GM19467 (cell line): ENCODE results near the gene POLR2I.
A peak's percentile ranks its signal among the peaks of the same experiment; 100 is the strongest.
"Not testable (repeated sequence)": the region's sequence is repeated elsewhere in the genome, so short reads cannot be mapped to it uniquely, and the experiment has no call there.

Experiments used
- ATAC-seq: cut with Tn5 transposase; IDR thresholded peaks from one replicate; pipeline ENCODE4 v1.9.1; 2021; ENCODE audit warnings: mild to moderate bottlenecking, moderate library complexity; ENCODE audit not compliant: unreplicated experiment

Gene POLR2I

DNA sequence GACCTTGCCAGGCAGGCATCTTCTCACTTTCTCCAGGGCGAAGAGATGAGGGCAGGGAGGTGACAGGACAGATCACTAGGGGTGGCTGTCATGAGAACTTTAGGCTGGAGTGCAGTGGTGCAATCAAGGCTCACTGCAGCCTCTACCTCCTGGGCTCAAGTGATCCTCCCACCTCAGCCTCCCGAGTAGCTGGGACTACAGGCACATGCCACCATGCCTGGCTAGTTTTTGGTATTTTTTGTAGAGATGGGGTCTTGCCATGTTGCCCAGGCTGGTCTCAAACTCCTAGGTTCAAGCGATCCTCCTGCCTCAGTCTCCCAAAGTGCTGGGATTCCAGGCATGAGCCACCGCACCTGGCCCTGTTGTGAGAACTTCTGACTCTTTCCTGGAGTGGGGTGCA is 20.2 kb upstream of the POLR2I start:
- not testable (repeated sequence) for ATAC-seq

DNA sequence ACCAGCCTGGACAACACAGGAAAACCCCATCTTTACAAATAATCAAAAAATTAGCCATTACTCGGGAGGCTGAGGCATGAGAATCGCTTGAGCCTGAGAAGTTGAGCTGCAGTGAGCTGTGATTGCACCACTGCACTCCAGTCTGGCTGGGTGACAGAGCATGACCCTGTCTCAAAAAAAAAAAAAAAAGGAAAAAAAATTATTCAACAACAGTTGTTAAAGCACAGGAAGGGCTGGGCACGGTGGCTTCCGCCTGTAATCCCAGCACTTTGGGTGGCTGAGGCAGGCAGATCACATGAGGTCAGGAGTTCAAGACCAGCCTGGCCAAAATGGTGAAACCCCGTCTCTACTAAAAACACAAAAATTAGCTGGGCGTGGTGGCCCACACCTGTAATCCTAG is 16.5 kb upstream of the POLR2I start:
- not testable (repeated sequence) for ATAC-seq

DNA sequence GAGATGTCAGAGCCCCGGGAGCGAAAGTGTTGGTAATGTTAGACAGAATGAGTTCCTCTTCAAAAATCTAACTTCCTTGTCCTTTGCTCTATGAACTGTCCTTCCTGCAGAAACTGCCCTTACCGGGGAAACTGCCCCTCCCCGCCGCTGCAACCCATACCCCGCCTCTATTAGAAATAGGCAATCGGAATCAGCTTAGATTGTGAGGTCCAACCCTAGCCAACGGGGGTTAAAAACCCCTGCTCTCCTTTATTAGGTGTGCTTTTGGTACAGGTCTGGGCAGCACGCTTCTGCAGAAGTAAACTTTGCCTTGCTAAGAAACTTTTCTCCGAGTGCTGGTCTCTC is 13.7 kb upstream of the POLR2I start:
- ATAC-seq = no peak

DNA sequence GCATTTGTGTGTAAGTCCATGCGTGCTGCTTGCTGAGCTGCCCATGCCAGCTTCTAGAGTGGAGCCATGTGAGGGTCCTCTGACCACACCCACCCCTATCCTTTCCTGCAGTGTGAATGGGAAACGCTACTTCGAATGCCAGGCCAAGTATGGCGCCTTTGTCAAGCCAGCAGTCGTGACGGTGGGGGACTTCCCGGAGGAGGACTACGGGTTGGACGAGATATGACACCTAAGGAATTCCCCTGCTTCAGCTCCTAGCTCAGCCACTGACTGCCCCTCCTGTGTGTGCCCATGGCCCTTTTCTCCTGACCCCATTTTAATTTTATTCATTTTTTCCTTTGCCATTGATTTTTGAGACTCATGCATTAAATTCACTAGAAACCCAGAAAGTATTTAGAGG is 10.9 kb upstream of the POLR2I start:
- no peak for ATAC-seq

DNA sequence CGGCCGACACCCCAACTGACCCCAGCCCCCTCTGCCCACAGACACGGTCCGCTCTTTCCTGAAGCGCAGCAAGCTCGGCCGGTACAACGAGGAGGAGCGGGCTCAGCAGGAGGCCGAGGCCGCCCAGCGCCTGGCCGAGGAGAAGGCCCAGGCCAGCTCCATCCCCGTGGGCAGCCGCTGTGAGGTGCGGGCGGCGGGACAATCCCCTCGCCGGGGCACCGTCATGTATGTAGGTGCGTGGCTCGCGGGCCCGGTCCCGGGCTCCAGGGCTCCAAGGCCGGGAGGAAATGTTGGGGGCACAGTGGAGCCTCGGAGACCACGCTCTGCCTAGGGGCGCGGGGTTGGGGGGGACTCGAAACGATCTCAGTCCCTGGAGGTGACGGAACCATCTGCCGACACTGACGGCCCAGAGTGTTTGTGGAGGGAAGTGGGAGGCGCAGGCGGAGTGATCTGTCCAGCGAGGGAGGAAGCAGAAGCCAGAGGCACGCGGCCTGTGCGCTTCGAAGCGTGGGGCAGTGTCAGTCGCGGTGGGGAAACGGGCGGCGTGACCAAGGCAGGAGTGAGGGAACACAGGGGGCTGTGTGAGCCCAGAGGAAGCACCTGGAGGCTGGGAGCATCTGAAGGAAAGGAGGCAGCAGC is 6.9 kb upstream of the POLR2I start:
- no peak for ATAC-seq

DNA sequence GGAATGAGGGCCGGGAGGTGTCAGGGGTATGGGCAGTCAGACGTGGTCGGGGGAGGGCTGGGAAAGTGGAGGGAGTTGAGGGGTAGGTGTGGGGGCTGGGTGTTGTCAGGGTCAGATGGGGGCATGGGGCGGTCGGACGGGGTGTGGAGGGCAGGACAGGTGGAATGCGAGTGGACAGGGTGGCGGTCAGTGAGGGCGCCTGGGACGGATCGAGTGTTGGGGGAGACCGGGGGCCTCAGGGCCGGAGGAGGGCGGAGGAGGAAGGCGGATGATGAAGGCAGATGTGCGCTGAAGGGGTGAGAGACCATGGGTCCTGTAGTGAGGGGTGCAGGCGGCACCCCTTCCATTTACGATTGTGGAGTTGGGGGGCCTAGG is 6.3 kb upstream of the POLR2I start:
- no peak for ATAC-seq

DNA sequence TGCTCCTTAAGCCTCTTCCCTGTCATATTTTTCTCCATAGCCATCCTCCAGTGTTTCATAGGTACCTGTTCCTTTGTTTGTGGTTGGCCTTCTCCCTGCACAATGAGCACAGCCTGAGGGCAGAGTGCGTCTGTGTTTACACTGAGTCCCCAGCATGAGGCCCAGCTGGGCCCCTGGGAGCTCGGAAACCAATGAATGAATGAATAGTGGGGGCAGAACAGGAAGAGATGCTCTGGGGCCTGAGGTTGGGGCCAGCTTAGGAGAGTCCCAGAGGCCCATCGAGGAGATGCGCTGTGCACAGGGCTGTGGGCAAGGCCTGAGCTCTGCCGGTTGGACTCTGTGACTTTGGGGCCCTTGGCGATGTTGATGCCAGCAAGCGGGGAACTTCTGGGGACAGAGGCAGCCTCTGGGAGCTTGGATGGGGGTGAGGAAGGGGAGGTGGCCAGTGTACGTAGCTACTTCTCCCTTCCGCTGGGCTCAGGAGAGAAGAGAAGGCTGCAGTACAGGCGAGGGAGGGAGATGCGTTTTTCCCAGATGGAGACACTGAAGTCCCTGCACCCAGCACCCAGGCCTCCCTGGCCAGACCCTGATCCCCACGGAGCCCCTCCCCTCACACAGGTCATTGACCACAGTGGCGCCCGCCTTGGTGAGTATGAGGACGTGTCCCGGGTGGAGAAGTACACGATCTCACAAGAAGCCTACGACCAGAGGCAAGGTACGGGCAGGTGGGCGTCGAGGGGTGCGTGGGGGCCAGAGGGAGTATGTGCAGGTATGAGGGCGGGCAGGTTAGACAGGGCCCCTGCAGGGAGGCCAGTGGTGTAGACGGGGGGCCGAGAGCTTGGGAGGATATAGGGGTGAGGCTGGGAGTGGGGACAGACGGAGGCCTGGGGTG is 5.7 kb upstream of the POLR2I start:
- no peak for ATAC-seq

DNA sequence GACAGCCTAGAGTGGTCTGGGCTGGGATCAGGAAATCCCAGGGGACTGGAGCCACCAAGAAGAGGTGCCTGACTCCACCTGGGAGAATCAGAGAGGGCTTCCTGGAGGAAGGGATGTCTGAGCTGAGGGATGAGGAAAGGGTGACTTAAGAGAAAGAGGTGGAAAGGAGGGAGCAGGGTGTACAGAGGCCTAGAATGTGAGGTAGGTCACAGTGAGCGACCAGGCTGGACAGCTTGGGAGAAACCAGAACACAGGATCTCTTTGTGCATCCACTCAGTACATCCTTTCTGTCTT is 1.6 kb upstream of the POLR2I start:
- ATAC-seq = no peak

DNA sequence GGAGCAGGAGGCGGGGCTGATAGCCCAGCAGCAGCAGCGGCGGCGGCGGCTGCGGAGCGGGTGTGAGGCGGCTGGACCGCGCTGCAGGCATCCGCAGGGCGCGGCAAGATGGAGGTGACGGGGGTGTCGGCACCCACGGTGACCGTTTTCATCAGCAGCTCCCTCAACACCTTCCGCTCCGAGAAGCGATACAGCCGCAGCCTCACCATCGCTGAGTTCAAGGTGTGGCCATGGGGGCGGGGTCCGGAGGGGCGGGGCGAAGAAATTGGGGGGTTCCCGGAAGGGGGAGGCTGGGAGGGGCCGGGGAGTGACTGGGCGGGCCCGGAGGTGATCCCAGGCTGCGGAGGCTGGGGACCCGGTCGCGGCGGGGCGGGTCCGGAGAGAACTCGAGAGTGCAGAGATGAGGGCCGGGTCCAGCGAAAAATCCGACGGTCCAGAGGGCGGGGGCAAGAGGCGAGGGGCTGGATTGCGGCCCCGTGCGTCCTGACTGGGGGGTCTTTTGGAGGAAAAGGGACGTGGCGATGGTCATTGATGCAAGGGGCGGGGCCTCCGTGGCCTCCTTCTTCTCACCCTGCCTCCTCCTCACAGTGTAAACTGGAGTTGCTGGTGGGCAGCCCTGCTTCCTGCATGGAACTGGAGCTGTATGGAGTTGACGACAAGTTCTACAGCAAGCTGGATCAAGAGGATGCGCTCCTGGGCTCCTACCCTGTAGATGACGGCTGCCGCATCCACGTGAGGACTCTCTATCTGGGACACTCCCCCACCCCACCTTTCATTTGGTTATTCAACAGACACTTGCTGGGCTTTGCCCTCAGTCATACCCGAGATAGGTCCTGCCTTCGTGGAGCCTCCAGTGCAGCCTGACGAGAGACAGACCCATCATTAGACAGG is 1.0 kb upstream of the POLR2I start, which contains the start of gene TBCB:
Gene TBCB, plus strand, starts transcription at position 16 of the 891 bp plus-strand sequence. Its CDS starts 93 bp downstream, at position 109.
- no peak for ATAC-seq

DNA sequence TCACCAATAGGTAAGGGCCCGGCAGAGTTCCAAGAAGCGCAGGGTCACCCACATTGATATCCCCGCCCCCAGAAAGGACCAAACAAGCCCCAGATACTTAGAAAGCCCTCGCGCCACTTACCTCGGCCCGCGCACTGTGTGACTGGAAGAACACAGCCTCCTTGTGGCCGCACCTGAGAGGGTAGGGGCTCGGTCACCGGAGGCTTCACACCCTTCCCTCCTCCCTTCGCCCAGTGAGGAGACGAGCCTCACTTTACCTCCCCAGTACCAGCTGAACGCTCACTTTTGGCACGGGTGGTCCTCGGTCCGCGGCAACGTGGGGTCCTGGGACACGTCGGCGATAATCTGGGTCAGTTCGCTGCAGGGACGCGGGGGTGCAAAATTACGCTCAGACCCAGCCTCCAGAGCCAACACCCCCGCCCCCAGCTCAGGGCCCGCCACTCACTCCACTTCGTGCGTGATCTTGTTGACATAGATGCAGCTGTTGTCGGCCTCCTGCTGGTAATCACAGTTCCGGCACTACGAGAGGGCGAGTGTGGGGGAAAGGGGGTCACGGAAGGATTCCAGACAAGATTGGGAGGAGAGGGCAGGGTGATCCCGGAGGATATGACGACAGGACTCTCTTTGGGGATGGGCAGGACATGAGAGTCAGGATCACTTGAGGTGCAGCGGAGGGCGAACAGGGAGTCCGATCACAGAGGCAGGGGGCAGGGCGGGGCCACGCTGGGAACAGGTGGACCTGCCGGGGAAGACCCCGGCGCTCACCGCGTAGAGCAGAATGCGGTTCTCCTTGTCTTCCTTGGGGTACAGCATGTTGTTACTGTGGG is 568 bp downstream of the POLR2I start:
- peak; percentile 4 for ATAC-seq

DNA sequence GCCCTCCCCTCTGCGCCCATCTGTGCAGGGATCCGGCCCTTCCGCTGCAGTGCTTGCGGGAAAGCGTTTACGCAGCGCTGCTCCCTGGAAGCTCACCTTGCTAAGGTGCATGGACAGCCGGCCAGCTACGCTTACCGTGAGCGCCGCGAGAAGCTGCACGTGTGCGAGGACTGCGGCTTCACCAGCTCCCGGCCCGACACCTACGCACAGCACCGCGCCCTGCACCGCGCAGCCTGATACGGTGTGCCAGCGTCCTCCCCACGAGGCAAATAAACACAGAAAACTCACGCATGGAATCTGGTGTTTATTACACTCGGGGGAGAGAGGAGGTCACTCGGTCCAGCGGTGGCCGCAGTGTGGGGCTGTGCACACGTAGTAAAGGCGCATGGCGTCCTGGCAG is 1.2 kb downstream of the POLR2I start:
- ATAC-seq = no peak

DNA sequence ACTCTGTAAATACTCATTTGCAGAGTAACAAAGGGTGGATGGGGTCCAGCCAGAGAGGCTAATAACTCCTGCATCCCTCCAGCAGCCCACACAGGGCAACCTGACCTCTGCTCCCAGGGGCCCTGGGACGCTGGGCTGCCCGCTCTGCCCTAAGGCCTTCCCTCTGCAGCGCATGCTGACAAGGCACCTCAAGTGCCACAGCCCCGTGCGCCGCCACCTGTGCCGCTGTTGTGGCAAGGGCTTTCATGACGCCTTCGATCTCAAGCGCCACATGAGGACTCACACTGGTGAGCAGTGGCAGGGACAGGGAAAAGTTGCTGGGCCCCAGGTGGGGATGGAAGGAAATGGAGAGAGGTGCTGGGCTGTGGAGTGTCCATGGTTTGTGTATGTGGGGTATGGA is 2.0 kb downstream of the POLR2I start:
- ATAC-seq = no peak

DNA sequence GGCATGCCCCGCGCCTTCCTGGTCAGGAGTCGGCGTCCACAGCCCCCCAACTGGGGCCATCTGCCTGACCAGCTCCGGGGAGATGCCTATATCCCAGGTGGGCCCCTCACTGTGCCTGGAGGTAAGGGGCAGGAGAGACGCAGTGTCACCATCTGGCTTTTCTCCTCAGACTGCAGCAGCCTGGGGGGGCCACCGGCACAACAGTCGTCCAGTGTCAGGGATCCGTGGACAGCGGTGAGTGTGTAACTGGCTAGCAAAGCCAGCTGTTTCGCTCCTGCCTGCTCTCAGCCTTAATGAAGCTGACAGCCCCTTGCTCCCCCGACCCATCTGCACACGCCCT is 3.5 kb downstream of the POLR2I start:
- no peak for ATAC-seq

DNA sequence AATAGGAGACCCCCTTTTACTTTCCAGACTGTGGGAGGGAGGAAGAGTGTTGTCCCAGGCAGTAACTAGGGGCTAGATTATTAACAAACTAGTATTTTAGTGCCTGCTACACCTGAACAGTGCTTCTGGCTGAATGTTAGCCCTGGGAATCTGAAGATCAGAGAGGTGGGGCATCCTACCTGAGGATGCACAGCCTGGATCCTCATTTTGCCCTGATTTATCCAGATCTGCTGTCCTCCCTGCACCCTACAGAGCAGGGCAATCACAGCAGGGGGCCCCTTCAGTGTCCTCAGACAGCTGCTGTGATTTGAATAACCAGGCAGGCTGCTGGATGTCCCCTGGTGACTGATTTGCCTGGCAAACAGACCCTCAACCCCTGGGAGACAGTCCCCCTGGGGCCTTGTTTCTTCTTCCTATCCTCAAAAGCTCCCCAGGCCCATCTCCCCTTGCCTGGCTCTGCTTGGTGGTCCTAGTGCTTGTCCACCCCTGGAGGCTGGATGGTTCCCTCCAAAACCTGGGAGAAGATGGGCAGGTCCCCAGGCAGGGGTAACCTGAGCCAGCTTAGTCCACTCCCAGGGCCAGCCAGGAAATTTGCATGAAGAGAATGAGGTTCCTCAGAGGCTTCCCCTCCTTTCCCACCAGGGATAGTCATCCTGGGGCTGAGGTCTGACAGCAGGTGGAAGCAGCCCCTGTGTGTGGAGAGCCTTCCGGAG is 4.0 kb downstream of the POLR2I start, which contains the start of gene OVOL3:
Gene OVOL3, plus strand, starts transcription at position 657 of the 713 bp plus-strand sequence. CDS start 60 bp downstream, outside the sequence.
- ATAC-seq = no peak

DNA sequence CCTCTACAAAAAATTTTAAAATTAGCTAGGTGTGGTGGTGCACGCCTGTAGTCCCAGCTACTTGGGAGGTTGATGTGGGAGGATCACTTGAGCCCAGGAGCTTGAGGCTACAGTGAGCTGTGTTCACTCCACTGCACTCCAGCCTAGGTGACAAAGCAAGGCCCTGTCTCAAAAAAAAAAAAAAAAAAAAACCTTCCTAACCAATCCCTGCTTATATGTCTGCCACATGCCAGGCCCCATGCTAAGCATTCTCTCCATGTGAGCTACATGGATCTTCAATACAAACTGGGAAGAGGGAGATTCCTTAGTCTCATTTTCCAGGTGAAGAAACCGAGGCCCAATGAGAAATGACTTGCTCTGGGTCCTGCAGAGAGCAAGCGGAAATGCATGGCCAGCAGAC is 6.0 kb downstream of the POLR2I start:
- no peak for ATAC-seq

DNA sequence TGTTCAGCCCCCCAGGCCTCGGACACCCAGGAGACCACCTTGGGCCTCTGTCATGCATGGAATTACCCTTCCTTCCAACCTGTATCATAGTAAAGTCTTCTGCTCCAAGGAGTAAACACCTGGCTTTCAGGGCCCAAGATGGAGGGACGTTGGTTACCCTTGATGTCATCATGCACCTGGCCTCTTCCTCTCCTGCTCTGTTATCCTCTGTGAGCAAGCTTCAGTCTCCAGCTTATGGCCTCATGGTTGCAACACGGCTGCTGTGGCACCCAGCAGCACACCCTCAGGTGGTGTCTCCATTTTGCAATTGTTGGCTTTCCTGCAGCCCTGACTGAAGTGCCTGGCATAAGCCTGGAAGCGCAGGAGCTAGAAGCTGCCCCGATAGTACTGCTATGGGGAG is 7.7 kb downstream of the POLR2I start:
- ATAC-seq = no peak

DNA sequence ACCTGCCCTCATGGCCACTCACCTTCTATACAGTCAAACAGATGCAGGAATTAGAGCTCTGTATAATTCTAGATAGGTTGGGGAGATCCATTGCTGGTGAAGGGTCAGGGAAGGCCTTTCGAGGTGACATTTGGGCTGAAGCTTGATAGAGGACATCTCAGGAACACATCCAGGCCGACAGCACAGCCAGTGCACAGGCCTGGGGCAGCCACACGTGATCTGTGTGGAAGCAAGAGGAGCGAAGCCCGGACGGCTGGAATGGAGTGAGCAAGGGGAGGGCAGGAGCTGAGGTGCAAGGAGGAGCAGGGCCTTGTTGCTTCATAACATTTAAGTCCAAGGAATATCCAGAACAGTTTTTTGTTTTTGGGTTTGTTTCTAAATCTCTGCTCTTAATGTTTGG is 8.2 kb downstream of the POLR2I start:
- ATAC-seq = no peak

DNA sequence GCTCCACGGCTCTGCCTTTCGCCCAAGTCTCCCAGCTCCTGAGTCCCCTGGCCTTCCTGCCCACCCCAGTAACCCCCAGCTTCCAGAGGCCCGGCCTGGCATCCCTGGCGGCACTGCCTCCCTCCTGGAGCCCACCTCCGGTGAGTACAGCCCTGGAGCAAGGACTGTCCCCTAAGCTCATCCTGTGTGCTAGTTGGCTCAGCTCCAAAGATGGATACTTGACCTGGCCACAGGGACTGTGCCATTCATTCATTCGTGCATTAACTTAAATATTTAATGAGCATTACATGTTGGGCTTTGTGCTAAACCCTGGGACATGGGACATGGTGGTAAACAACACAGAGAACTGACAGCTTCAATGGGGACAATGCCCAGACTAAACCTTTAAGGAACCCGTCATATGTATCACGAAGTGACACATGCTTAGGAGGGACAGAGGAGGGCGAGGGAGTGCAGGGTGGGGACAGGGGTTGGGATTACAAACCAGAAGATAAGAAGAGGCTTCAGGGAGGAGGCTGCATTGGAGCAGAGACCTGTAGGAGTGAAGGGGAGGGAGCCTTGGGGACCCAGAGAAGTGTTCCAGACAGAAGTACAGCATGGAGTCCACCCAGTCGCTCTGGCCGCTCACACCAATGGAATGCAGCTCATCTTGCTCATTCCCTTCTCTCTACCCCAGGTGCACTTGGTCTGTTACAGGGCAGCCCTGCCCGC is 10.7 kb downstream of the POLR2I start:
- no peak for ATAC-seq

DNA sequence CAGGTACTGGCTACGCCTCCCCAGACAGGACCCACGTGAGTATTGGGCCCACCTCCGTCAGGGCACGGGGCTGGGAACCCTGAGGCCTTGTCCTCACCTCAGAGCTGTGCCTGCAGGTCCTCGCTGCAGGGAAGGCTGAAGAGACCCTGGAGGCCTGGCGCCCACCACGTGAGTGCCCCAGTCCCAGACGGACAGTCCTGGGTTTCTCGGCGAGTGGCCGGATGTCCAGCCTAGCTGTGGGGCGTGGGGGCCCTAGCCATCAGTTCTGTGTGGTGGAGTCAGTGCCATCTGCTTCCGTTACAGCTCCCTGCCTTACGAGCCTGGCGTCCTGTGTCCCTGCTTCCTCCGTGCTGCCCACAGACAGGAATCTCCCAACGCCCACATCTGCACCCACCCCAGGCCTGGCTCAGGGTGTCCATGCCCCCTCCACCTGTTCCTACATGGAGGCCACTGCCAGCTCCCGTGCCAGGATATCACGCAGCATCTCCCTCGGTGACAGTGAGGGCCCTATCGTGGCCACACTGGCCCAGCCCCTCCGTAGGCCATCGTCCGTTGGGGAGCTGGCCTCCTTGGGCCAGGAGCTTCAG is 11.5 kb downstream of the POLR2I start:
- ATAC-seq = no peak
